HepG2 (cell line): ENCODE data around the gene PRTN3. TPM values are rescaled to one million over a fixed set of nuclear protein-coding genes. Genes with fewer than 3 reads are reported as not detected.
A peak's percentile ranks its signal among the peaks of the same experiment; 100 is the strongest.

Experiments used
- ATAD3A ChIP-seq: sonication (generic); formaldehyde crosslinking; IDR thresholded peaks from 2 replicates; pipeline ENCODE4 v1.4.0; 2020; ENCODE audit warnings: missing genetic modification reagents
- GPN1 ChIP-seq: sonication (generic); formaldehyde crosslinking; IDR thresholded peaks from 2 replicates; pipeline ENCODE4 v1.5.1; 2020; ENCODE audit warnings: missing genetic modification reagents, borderline replicate concordance
- IKZF1 ChIP-seq: fragments of 450-650 bp; IDR thresholded peaks from 2 replicates; pipeline ENCODE4 v1.7.1; 2016
- IKZF4 ChIP-seq: sonication (generic); formaldehyde crosslinking; IDR thresholded peaks from 2 replicates; pipeline ENCODE4 v1.5.1; 2020; ENCODE audit warnings: borderline replicate concordance, mild to moderate bottlenecking, low read depth, missing genetic modification reagents; ENCODE audit errors: not compliant biosample characterization
- KAT7 ChIP-seq: IDR thresholded peaks from 2 replicates; pipeline ENCODE4 v1.6.1; 2018; ENCODE audit warnings: borderline replicate concordance, missing compliant biosample characterization
- MEIS1 ChIP-seq: sonication (generic); formaldehyde crosslinking; IDR thresholded peaks from 2 replicates; pipeline ENCODE4 v1.9.0; 2021; ENCODE audit warnings: mild to moderate bottlenecking, missing genetic modification reagents, moderate library complexity, borderline replicate concordance
- MXI1 ChIP-seq: IDR thresholded peaks from 3 replicates; pipeline ENCODE4 v1.6.1; 2012; ENCODE audit warnings: low read depth, low read length, inconsistent platforms, borderline replicate concordance
- NPAS2 ChIP-seq: sonication (generic); formaldehyde crosslinking; IDR thresholded peaks from 2 replicates; pipeline ENCODE4 v1.8.0; 2022; ENCODE audit warnings: mild to moderate bottlenecking, missing genetic modification reagents, borderline replicate concordance
- NR2F6 ChIP-seq, 2 experiments: IDR thresholded peaks; 2 replicates each; pipeline ENCODE4 v1.6.1; 2016; ENCODE audit warnings: antibody characterized with exemption in 1 of 2, mild to moderate bottlenecking in 1 of 2
- RBFOX2 ChIP-seq: fragments of 200-400 bp; formaldehyde crosslinking; IDR thresholded peaks from 2 replicates; pipeline ENCODE4 v1.6.1; 2017; ENCODE audit warnings: low read depth, mild to moderate bottlenecking, low read length
- SNAI1 ChIP-seq: sonication (generic); formaldehyde crosslinking; IDR thresholded peaks from 2 replicates; pipeline ENCODE4 v1.5.0; 2020; ENCODE audit warnings: mild to moderate bottlenecking, missing genetic modification reagents, borderline replicate concordance
- TARDBP ChIP-seq: sonication (generic); formaldehyde crosslinking; IDR thresholded peaks from 2 replicates; pipeline ENCODE4 v1.8.0; 2022; ENCODE audit warnings: mild to moderate bottlenecking, missing genetic modification reagents
- ZC3H13 ChIP-seq: sonication (generic); formaldehyde crosslinking; IDR thresholded peaks from 2 replicates; pipeline ENCODE4 v1.8.1; 2023; ENCODE audit warnings: mild to moderate bottlenecking, missing genetic modification reagents, moderate library complexity
- ZKSCAN5 ChIP-seq: sonication (generic); formaldehyde crosslinking; IDR thresholded peaks from 2 replicates; pipeline ENCODE4 v1.5.1; 2020; ENCODE audit warnings: mild to moderate bottlenecking, missing genetic modification reagents
- ZNF260 ChIP-seq: sonication (generic); formaldehyde crosslinking; IDR thresholded peaks from 2 replicates; pipeline ENCODE4 v1.4.0; 2020; ENCODE audit warnings: missing genetic modification reagents, low read depth, mild to moderate bottlenecking, borderline replicate concordance
- ZNF33A ChIP-seq: sonication (generic); formaldehyde crosslinking; IDR thresholded peaks from 2 replicates; pipeline ENCODE4 v1.5.1; 2020; ENCODE audit warnings: missing genetic modification reagents, mild to moderate bottlenecking, moderate library complexity, borderline replicate concordance
- ZNF547 ChIP-seq: sonication (generic); formaldehyde crosslinking; IDR thresholded peaks from 2 replicates; pipeline ENCODE4 v1.5.1; 2020; ENCODE audit warnings: mild to moderate bottlenecking, missing genetic modification reagents
- ZNF574 ChIP-seq: sonication (generic); formaldehyde crosslinking; IDR thresholded peaks from 2 replicates; pipeline ENCODE4 v1.4.0; 2020; ENCODE audit warnings: missing genetic modification reagents
- ZNF777 ChIP-seq: sonication (generic); formaldehyde crosslinking; IDR thresholded peaks from 2 replicates; pipeline ENCODE4 v1.4.0; 2020; ENCODE audit warnings: missing genetic modification reagents
- ZZZ3 ChIP-seq: sonication (generic); formaldehyde crosslinking; IDR thresholded peaks from 2 replicates; pipeline ENCODE4 v1.4.0; 2020; ENCODE audit warnings: missing genetic modification reagents, mild to moderate bottlenecking, borderline replicate concordance
- polyA plus RNA-seq, 8 experiments: library from polyadenylated mRNA; depleted of rRNA in 3 of 8; stranded (reverse) in 7 of 8; unstranded in 1 of 8; fragments of >200 nt; fragmentation: Illumina TruSeq in 4 of 8; extraction: Trizol in 4 of 8; gene quantifications; 2 replicates each; pipeline versions ENCODE4 v1.2.1 to v1.2.3, GENCODE V29; 2011 to 2016; ENCODE audit warnings: low read depth in 4 of 8, missing spikeins in 1 of 8, mixed read lengths in 1 of 8; ENCODE audit not compliant: insufficient read depth in 1 of 8
- total RNA-seq, 5 experiments: library from RNA; depleted of rRNA; stranded (reverse); fragments of >200 nt; fragmentation: Illumina TruSeq; extraction: Trizol; gene quantifications; 2 replicates each; pipeline ENCODE4 v1.2.3, GENCODE V29; 2016; ENCODE audit warnings: low read depth in 1 of 5
- TF ChIP-seq, protein P1 (sequence below): sonication (generic); formaldehyde crosslinking; conservative IDR thresholded peaks from 2 replicates; pipeline ENCODE4 v1.8.1; 2023; ENCODE audit warnings: missing genetic modification reagents
- TF ChIP-seq, protein P2 (sequence below), 2 experiments: fragments of 450-650 bp in 1 of 2; sonication (generic) in 1 of 2; formaldehyde crosslinking; IDR thresholded peaks; 2 replicates each; pipeline versions ENCODE4 v1.5.0 to v1.8.0; 2020 to 2022; ENCODE audit warnings: mild to moderate bottlenecking in 1 of 2, missing genetic modification reagents in 1 of 2

Gene PRTN3
- total and polyA plus RNA-seq, 2 of the 13 experiments (the other 11 are each of a cell fraction or from before 2014, with no cell fraction given): not detected

DNA sequence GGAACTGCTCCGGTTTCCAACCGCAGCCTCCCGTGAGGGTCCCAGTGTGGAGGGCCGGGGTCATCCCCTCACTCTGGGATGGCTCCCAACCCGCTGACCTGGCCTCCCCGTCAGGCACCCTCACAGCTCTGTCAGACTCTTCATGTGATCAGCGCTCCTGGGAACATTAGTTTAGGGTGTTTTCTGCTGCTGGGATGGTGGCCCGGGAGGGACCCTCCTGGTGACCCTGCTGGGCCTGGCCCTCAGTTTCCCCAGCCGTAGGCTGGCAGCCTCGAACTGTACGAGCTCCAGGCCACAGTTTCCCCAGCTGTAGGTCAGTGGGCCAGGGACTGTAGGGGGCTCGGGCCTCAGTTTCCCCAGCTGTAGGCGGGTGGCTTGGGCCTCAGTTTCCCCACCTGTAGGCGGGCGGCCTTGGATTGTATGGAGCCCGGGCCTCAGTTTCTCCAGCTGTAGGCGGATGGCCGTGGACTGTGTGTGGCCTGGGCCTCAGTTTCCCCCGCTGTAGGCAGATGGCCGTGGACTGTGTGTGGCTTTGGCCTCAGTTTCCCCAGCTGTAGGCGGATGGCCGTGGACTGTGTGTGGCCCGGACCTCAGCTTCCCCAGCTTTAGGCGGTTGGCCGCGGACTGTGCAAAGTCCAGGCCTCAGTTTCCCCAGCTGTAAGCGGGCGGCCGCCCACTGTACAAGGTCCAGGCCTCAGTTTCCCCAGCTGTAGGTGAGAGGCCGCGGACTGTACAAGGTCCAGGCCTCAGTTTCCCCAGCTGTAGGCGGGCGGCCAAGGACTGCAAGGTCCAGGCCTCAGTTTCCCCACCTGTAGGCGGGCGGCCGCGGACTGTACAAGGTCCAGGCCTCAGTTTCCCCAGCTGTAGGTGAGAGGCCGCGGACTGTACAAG is 44.9 kb upstream of the PRTN3 start (continued):
- no peak for TF ChIP-seq NR2F6 (IDR thresholded peaks at IDR 0.05)
- TF ChIP-seq NR2F6 (CRISPR knock-in tag; IDR thresholded peaks at IDR 0.05): no peak
- no peak for TF ChIP-seq ZC3H13 (CRISPR knock-in tag)
- peak; percentile 32; the same call in 1 of the 2 replicates for TF ChIP-seq ZNF777 (CRISPR knock-in tag)
- no peak for TF ChIP-seq KAT7 (CRISPR knock-in tag)
- no peak for TF ChIP-seq NPAS2 (CRISPR knock-in tag)
- TF ChIP-seq ZNF260 (CRISPR knock-in tag): no peak
- TF ChIP-seq ZKSCAN5: 0 out of 2 replicates have a peak, but pooled peaks have one; percentile 10
- no peak for TF ChIP-seq MEIS1 (CRISPR knock-in tag)
- TF ChIP-seq RBFOX2: no peak; the same call in 1 of the 2 replicates
- TF ChIP-seq SNAI1 (CRISPR knock-in tag): 0 out of 2 replicates have a peak, but pooled peaks have one; percentile 42
- TF ChIP-seq, protein P1, sequence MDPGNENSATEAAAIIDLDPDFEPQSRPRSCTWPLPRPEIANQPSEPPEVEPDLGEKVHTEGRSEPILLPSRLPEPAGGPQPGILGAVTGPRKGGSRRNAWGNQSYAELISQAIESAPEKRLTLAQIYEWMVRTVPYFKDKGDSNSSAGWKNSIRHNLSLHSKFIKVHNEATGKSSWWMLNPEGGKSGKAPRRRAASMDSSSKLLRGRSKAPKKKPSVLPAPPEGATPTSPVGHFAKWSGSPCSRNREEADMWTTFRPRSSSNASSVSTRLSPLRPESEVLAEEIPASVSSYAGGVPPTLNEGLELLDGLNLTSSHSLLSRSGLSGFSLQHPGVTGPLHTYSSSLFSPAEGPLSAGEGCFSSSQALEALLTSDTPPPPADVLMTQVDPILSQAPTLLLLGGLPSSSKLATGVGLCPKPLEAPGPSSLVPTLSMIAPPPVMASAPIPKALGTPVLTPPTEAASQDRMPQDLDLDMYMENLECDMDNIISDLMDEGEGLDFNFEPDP (CRISPR knock-in tag): 0 out of 2 replicates have a peak, but pooled peaks have one; percentile 82
- TF ChIP-seq MXI1: no peak
- no peak for TF ChIP-seq IKZF1
- no peak for TF ChIP-seq TARDBP
- no peak for TF ChIP-seq ZZZ3
- TF ChIP-seq ZNF574: no peak
- 0 out of 2 replicates have a peak, but pooled peaks have one; percentile 2 for TF ChIP-seq ZNF547 (CRISPR knock-in tag)
- TF ChIP-seq GPN1 (CRISPR knock-in tag): no peak
- TF ChIP-seq, protein P2, sequence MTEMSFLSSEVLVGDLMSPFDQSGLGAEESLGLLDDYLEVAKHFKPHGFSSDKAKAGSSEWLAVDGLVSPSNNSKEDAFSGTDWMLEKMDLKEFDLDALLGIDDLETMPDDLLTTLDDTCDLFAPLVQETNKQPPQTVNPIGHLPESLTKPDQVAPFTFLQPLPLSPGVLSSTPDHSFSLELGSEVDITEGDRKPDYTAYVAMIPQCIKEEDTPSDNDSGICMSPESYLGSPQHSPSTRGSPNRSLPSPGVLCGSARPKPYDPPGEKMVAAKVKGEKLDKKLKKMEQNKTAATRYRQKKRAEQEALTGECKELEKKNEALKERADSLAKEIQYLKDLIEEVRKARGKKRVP (CRISPR knock-in tag; IDR thresholded peaks at IDR 0.05): no peak
- 0 out of 2 replicates have a peak, but pooled peaks have one; percentile 33 for TF ChIP-seq ZNF33A
- TF ChIP-seq ATAD3A (CRISPR knock-in tag): no peak
- TF ChIP-seq IKZF4: no peak
